PC-3 (cell line): Measurements from ENCODE around the gene LRP10. TPM values are rescaled to one million over a fixed set of nuclear protein-coding genes. Genes with fewer than 3 reads are reported as not detected.
A peak's percentile ranks its signal among the peaks of the same experiment; 100 is the strongest.

Source experiments
- ATAC-seq: fragments of 200-7000 bp; cut with Tn5 transposase; 2 replicates; pipeline ENCODE4 v1.9.1; 2020; ENCODE audit warnings: mild to moderate bottlenecking, moderate library complexity
- BruUV-seq: library from RNA; stranded (reverse); fragments of 400-500 nt; replicated peaks from 2 replicates; lab custom pipeline; 2021; lab: Mats Ljungman, UMichigan
- CTCF ChIA-PET: fragments of 300-600 bp; sonication (Branson Sonifier 250); formaldehyde crosslinking; loops from one replicate; lab custom pipeline; 2022; ENCODE audit warnings: antibody characterized with exemption; lab: Charles Lee
- POLR2A ChIA-PET: fragments of 300-600 bp; sonication (Branson Sonifier 250); formaldehyde crosslinking; loops from one replicate; lab custom pipeline; 2022; ENCODE audit warnings: antibody characterized with exemption; ENCODE audit not compliant: unreplicated experiment; lab: Charles Lee
- DNase-seq: peaks from one replicate; pipeline ENCODE4 v3.0.0-alpha.2; 2015
- H2AFZ ChIP-seq: fragments of 300-600 bp; sonication (generic); 2 replicates; pipeline ENCODE4 v1.6.0; 2016; ENCODE audit warnings: antibody characterized with exemption, low read length
- H3F3A ChIP-seq: fragments of 300-600 bp; sonication (generic); one replicate; pipeline ENCODE4 v1.6.0; 2017; ENCODE audit warnings: antibody characterized with exemption, low read length, control low read depth, mild to moderate bottlenecking; ENCODE audit not compliant: unreplicated experiment
- H3K27ac ChIP-seq: fragments of 300-600 bp; sonication (generic); 2 replicates; pipeline ENCODE4 v1.5.1; 2016; ENCODE audit warnings: mild to moderate bottlenecking, low read length
- H3K27me3 ChIP-seq: fragments of 300-600 bp; sonication (generic); 2 replicates; pipeline ENCODE4 v1.6.1; 2016; ENCODE audit warnings: low read length, mixed read lengths
- H3K36me3 ChIP-seq: fragments of 300-600 bp; sonication (generic); 2 replicates; pipeline ENCODE4 v1.6.1; 2016; ENCODE audit warnings: low read depth, mixed run types, low read length, mixed read lengths
- H3K4me1 ChIP-seq: fragments of 300-600 bp; sonication (generic); 2 replicates; pipeline ENCODE4 v1.5.1; 2016; ENCODE audit warnings: low read length; ENCODE audit not compliant: insufficient read depth
- H3K4me2 ChIP-seq: fragments of 300-600 bp; sonication (generic); 2 replicates; pipeline ENCODE4 v1.6.0; 2016; ENCODE audit warnings: low read length
- H3K4me3 ChIP-seq: fragments of 300-600 bp; sonication (generic); 2 replicates; pipeline ENCODE4 v1.5.1; 2016; ENCODE audit warnings: mild to moderate bottlenecking, low read length, mixed read lengths
- H3K79me2 ChIP-seq: fragments of 300-600 bp; sonication (generic); 2 replicates; pipeline ENCODE4 v1.6.1; 2017; ENCODE audit warnings: low read length, mixed read lengths
- H3K9ac ChIP-seq: fragments of 300-600 bp; sonication (generic); 2 replicates; pipeline ENCODE4 v1.6.0; 2016; ENCODE audit warnings: mild to moderate bottlenecking, low read length
- H3K9me2 ChIP-seq: fragments of 300-600 bp; sonication (generic); replicated peaks from 2 replicates; pipeline ENCODE4 v1.6.1; 2016; ENCODE audit warnings: mixed run types, low read length, mixed read lengths
- H3K9me3 ChIP-seq: fragments of 300-600 bp; sonication (generic); 2 replicates; pipeline ENCODE4 v1.6.1; 2016; ENCODE audit warnings: low read length, mixed read lengths
- H4K20me1 ChIP-seq: fragments of 300-600 bp; sonication (generic); 2 replicates; pipeline ENCODE4 v1.6.1; 2016; ENCODE audit warnings: low read length, mixed read lengths
- EZH2 ChIP-seq: fragments of 300-600 bp; sonication (generic); IDR thresholded peaks from one replicate; pipeline ENCODE4 v1.6.1; 2017; ENCODE audit warnings: antibody characterized with exemption, mild to moderate bottlenecking, low read length; ENCODE audit not compliant: unreplicated experiment
- EZH2phosphoT487 ChIP-seq: fragments of 300-600 bp; sonication (generic); IDR thresholded peaks from 2 replicates; pipeline ENCODE4 v1.6.1; 2018; ENCODE audit warnings: mild to moderate bottlenecking, antibody characterized with exemption, low read length, borderline replicate concordance
- intact Hi-C: fragments of 100-400 bp; cut with micrococcal nuclease; formaldehyde crosslinking; loops from 2 replicates; pipeline ENCODE4 v1.9.0; 2023
- total RNA-seq: library from RNA; depleted of rRNA; stranded (reverse); fragments of >200 nt; gene quantifications from 2 replicates; pipeline ENCODE4 v1.2.3, GENCODE V29; 2014
- TF ChIP-seq, protein P1 (sequence below): fragments of 300-600 bp; sonication (generic); conservative IDR thresholded peaks from 2 replicates; pipeline ENCODE4 v1.5.1; 2017; ENCODE audit warnings: antibody characterized with exemption, low read depth, mild to moderate bottlenecking, low read length

Gene LRP10
- total RNA-seq, 1 experiment from 2014 or later = 46.5 TPM

DNA sequence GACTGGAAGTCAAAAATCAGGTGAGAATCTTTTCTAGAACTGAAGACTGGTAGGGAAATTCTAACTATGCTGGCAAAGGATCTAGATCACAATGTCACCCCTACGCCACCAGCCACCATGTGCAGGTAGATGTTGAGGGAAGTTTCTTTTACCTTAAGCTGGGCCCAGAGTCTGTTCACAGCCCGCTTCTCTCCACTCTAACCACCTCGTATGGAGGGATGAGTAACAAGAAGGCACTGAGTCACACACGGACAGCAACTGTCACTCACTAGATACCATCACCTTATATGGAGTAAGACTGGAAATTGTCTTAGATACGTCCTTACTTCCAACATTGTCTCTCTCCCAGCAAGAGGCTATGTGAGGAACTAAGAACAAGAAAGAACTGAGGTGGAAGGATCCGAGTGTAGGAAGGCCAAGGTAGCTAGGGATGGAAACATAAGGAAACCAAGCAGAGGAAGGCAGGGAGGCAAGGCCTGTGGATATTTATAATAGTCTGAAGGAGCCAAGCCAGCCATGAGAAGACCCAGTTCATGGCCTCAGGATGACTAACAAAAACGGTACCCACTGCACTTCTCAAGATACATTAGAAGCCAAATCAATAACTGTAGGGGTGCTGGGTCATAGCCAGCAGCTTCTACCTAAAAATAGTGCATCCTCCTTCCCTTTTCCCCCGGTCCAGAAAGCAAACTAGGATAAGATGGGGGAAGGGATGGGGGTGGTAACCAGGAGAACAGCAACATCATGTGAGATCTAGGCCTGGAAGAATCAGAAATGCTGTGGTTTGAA, 27.0 kb downstream of the LRP10 start:
- H3K9me2 ChIP-seq = no peaks in the 10 kb centered on the region
- peaks cover 23% of the 10 kb centered on the region for H3K4me1 ChIP-seq
- no peak overlapping the region for H3K27ac ChIP-seq
- ATAC-seq (peak; percentile 83), DNase-seq (peak; percentile 78)
- H3K9ac ChIP-seq = no peak overlapping the region
- TF ChIP-seq, protein P1, sequence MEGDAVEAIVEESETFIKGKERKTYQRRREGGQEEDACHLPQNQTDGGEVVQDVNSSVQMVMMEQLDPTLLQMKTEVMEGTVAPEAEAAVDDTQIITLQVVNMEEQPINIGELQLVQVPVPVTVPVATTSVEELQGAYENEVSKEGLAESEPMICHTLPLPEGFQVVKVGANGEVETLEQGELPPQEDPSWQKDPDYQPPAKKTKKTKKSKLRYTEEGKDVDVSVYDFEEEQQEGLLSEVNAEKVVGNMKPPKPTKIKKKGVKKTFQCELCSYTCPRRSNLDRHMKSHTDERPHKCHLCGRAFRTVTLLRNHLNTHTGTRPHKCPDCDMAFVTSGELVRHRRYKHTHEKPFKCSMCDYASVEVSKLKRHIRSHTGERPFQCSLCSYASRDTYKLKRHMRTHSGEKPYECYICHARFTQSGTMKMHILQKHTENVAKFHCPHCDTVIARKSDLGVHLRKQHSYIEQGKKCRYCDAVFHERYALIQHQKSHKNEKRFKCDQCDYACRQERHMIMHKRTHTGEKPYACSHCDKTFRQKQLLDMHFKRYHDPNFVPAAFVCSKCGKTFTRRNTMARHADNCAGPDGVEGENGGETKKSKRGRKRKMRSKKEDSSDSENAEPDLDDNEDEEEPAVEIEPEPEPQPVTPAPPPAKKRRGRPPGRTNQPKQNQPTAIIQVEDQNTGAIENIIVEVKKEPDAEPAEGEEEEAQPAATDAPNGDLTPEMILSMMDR = no peak
- TF ChIP-seq EZH2 (no peak), EZH2phosphoT487 (no peak)
- CTCF ChIA-PET = no interaction called here
- no peak overlapping the region for H2AFZ ChIP-seq
- H3K79me2 ChIP-seq = no peaks in the 10 kb centered on the region
- intact Hi-C loops = no loop called here
- POLR2A ChIA-PET = interaction anchor here (0.6 kb wide), 1 partner anchor 62 kb away, joined by 5 read pairs; no protein-coding TSS in a partner anchor
- BruUV-seq = no TSS peak
- H3K9me3 ChIP-seq = no peaks in the 10 kb centered on the region
- H3K4me2 ChIP-seq = 0 out of 2 replicates have a peak overlapping the region, but pooled peaks have one; percentile 1
- H4K20me1 ChIP-seq = no peaks in the 10 kb centered on the region
- no peak overlapping the region for H3K4me3 ChIP-seq
- no peaks in the 10 kb centered on the region for H3F3A ChIP-seq
- H3K27me3 ChIP-seq = no peaks in the 10 kb centered on the region
- peaks cover 22% of the 10 kb centered on the region; the same call in 1 of the 2 replicates for H3K36me3 ChIP-seq

- ATAC-seq (peak; percentile 70), DNase-seq (peak; percentile 80)
- Histone ChIP-seq H3K27ac (no peak overlapping the region), H3K9ac (no peak overlapping the region), H2AFZ (no peak overlapping the region), H3F3A (no peaks in the 10 kb centered on the region), H3K4me1 (peaks cover 32% of the 10 kb centered on the region), H3K27me3 (no peaks in the 10 kb centered on the region), H3K36me3 (peaks cover 37% of the 10 kb centered on the region), H4K20me1 (no peaks in the 10 kb centered on the region), H3K4me3 (no peak overlapping the region), H3K9me2 (no peaks in the 10 kb centered on the region), H3K9me3 (no peaks in the 10 kb centered on the region), H3K4me2 (no peak overlapping the region), H3K79me2 (no peaks in the 10 kb centered on the region)
- TF ChIP-seq EZH2 = no peak
- TF ChIP-seq, protein P1 = peak; percentile 71
- intact Hi-C loops = loop anchor here (1.0 kb wide), 2 partner anchors 28 to 77 kb away; no protein-coding TSS in a partner anchor
- CTCF ChIA-PET = interaction anchor here (0.6 to 1.7 kb wide), 2 partner anchors 78 to 247 kb away, joined by 7 to 8 read pairs; no protein-coding TSS in a partner anchor
- POLR2A ChIA-PET = interaction anchor here (0.5 to 0.7 kb wide), 2 partner anchors 16 to 1525 kb away, joined by 5 to 6 read pairs; no protein-coding TSS in a partner anchor
- no TSS peak for BruUV-seq
These were observed 28.7 kb downstream of the LRP10 start for GRCh38 chr14:22900081-22900799.
